T1000 (cell line): ENCODE results near the gene ADAM10.

Experiments
- DNase-seq: peaks from one replicate; lab custom pipeline; 2025; ENCODE audit warnings: mixed read lengths; lab: John Stamatoyannopoulos, UW

ADAM10 gene

GRCh38 chr15:58551084-58551763 is 198.3 kb downstream of the ADAM10 start:
- no peak for DNase-seq

GRCh38 chr15:58549785-58550074 is 199.8 kb downstream of the ADAM10 start:
- DNase-seq = no peak

- no peak for DNase-seq
Observed at GRCh38 chr15:58549013-58549784, 200.3 kb downstream of the ADAM10 start.

- DNase-seq = no peak
Observed at GRCh38 chr15:58548308-58549012, 201.0 kb downstream of the ADAM10 start.

GRCh38 chr15:58547628-58548307 is 201.7 kb downstream of the ADAM10 start:
- no peak for DNase-seq

GRCh38 chr15:58546635-58547627 is 202.6 kb downstream of the ADAM10 start:
- peak; percentile 74 for DNase-seq

- DNase-seq = no peak
Observed at GRCh38 chr15:58546066-58546591, 203.4 kb downstream of the ADAM10 start.

GRCh38 chr15:58545307-58546065 is 204.0 kb downstream of the ADAM10 start:
- DNase-seq = no peak

GRCh38 chr15:58544756-58545155 is 204.8 kb downstream of the ADAM10 start:
- DNase-seq = no peak

GRCh38 chr15:58543664-58544335 is 205.7 kb downstream of the ADAM10 start:
- DNase-seq = no peak

- no peak for DNase-seq
Observed at GRCh38 chr15:58541410-58542087, 208.0 kb downstream of the ADAM10 start.

- DNase-seq = no peak
Observed at GRCh38 chr15:58539548-58539947, 210.0 kb downstream of the ADAM10 start.

GRCh38 chr15:58538901-58539300 is 210.6 kb downstream of the ADAM10 start:
- DNase-seq = no peak
